HG03571 (cell line): Measurements from ENCODE around the gene TRPM7.
A peak's percentile ranks its signal among the peaks of the same experiment; 100 is the strongest.
"Not testable (repeated sequence)": the region's sequence is repeated elsewhere in the genome, so short reads cannot be mapped to it uniquely, and the experiment has no call there.

ENCODE experiments used
- ATAC-seq: cut with Tn5 transposase; IDR thresholded peaks from one replicate; pipeline ENCODE4 v1.9.1; 2021; ENCODE audit not compliant: unreplicated experiment

Gene TRPM7

GRCh38 chr15:50686469-50687301 is at the start of gene TRPM7:
TRPM7 (minus strand) TSS chr15:50686797; CDS start chr15:50686533, 264 bp downstream.
- ATAC-seq: peak; percentile 76

GRCh38 chr15:50735156-50735555 is 48.6 kb upstream of the TRPM7 start:
- ATAC-seq: no peak

GRCh38 chr15:50726315-50726714 is 39.7 kb upstream of the TRPM7 start:
- no peak for ATAC-seq

GRCh38 chr15:50718700-50719125 is 32.1 kb upstream of the TRPM7 start:
- ATAC-seq: no peak

GRCh38 chr15:50712018-50712417 is 25.4 kb upstream of the TRPM7 start:
- ATAC-seq: no peak

- no peak for ATAC-seq
Measured at GRCh38 chr15:50710585-50710984, 24.0 kb upstream of the TRPM7 start.

GRCh38 chr15:50707878-50708427 is 21.4 kb upstream of the TRPM7 start:
- no peak for ATAC-seq

GRCh38 chr15:50702762-50703334 is 16.3 kb upstream of the TRPM7 start:
- ATAC-seq: no peak

GRCh38 chr15:50698101-50698500 is 11.5 kb upstream of the TRPM7 start:
- ATAC-seq: no peak

- ATAC-seq: no peak
Measured at GRCh38 chr15:50697109-50697797, 10.7 kb upstream of the TRPM7 start.

- ATAC-seq: not testable (repeated sequence)
Measured at GRCh38 chr15:50694634-50695165, 8.1 kb upstream of the TRPM7 start.

- ATAC-seq: no peak
Measured at GRCh38 chr15:50687302-50687902, 805 bp upstream of the TRPM7 start.

- ATAC-seq: peak; percentile 55
Measured at GRCh38 chr15:50685976-50686468, 575 bp downstream of the TRPM7 start.

- ATAC-seq: no peak
Measured at GRCh38 chr15:50685191-50685975, 1.2 kb downstream of the TRPM7 start.

GRCh38 chr15:50681467-50681866 is 5.1 kb downstream of the TRPM7 start:
- no peak for ATAC-seq

- ATAC-seq: no peak
Measured at GRCh38 chr15:50676799-50677483, 9.7 kb downstream of the TRPM7 start.

GRCh38 chr15:50675535-50676144 is 11.0 kb downstream of the TRPM7 start:
- no peak for ATAC-seq

- ATAC-seq: no peak
Measured at GRCh38 chr15:50670115-50670514, 16.5 kb downstream of the TRPM7 start.

- no peak for ATAC-seq
Measured at GRCh38 chr15:50669611-50670010, 17.0 kb downstream of the TRPM7 start.
